Erythroblast (primary cell): ENCODE measurements around the gene AGMO.

Experiments
- GATA1 ChIP-seq: IDR thresholded peaks from 2 replicates; pipeline ENCODE4 v1.6.1; 2011; ENCODE audit warnings: low read depth, mild to moderate bottlenecking, control low read depth, low read length, moderate library complexity
- POLR2A ChIP-seq: IDR thresholded peaks from 2 replicates; pipeline ENCODE4 v1.6.1; 2011; ENCODE audit warnings: mild to moderate bottlenecking, low read length

- TF ChIP-seq POLR2A (no peak), GATA1 (no peak)
Observed at GRCh38 chr7:15326044-15326644, 235.7 kb downstream of the AGMO start.
